ENCODE results near the gene SLC24A3. TPM values are rescaled to one million over a fixed set of nuclear protein-coding genes. Genes with fewer than 3 reads are reported as not detected.

SLC24A3 gene
- total and polyA plus RNA-seq, 2 experiments from 2014 or later, result 0.81 to 2.5 TPM

DNA sequence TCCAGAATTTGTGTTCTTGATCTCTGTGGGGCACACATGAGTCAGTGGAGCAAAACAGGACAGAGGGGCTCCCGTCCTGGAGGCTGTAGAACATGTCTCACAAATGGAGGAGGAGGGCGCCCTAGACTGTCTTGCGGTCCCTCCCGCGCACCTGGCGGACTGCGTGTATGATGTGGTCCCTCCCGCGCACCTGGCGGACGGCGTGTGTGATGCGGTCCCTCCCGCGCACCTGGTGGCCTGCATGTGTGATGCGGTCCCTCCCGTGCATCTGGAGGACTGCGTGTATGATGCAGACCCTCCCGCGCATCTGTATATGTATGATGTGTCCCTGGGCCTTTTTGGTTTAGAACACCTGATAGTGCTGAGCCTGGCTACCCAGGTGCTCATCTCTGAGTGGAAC lies 386.8 kb downstream of the SLC24A3 start:
- H3K4me3 Mint-ChIP-seq, result no peak overlapping the region
- no peaks in the 10 kb centered on the region for H3F3A ChIP-seq (replicated peaks; ENCODE audit: low read depth)
- no peaks in the 10 kb centered on the region for H3K79me2 ChIP-seq (replicated peaks; ENCODE audit: insufficient read depth)
- no peaks in the 10 kb centered on the region for H3K27me3 ChIP-seq (ENCODE audit: insufficient read depth)
- peaks cover 14% of the 10 kb centered on the region for H3K4me1 Mint-ChIP-seq
- peaks cover 6% of the 10 kb centered on the region; the same call in 2 of the 3 replicates for H3K36me3 Mint-ChIP-seq (ENCODE audit: low read depth)
- no peaks in the 10 kb centered on the region; the same call in 1 of the 2 replicates for H3K4me1 ChIP-seq (ENCODE audit: insufficient read depth)
- H3K27ac Mint-ChIP-seq, result no peak overlapping the region
- no peak overlapping the region for H3K4me2 ChIP-seq
- H3K27ac ChIP-seq (ENCODE audit: low read depth), result no peak overlapping the region
- TF ChIP-seq, protein P1, sequence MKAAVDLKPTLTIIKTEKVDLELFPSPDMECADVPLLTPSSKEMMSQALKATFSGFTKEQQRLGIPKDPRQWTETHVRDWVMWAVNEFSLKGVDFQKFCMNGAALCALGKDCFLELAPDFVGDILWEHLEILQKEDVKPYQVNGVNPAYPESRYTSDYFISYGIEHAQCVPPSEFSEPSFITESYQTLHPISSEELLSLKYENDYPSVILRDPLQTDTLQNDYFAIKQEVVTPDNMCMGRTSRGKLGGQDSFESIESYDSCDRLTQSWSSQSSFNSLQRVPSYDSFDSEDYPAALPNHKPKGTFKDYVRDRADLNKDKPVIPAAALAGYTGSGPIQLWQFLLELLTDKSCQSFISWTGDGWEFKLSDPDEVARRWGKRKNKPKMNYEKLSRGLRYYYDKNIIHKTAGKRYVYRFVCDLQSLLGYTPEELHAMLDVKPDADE (IDR thresholded peaks at IDR 0.05), result no peak
- no peak for TF ChIP-seq NANOG (IDR thresholded peaks at IDR 0.05; ENCODE audit: borderline replicate concordance)
- no peak for TF ChIP-seq ZNF331 (CRISPR knock-in tag; IDR thresholded peaks at IDR 0.05; ENCODE audit: low read depth)
- no peak for TF ChIP-seq EZH2phosphoT487 (IDR thresholded peaks at IDR 0.05; ENCODE audit: unreplicated experiment)
- TF ChIP-seq CREB1 (CRISPR knock-in tag; IDR thresholded peaks at IDR 0.05; ENCODE audit: low read depth), result no peak
- TF ChIP-seq JUNB (IDR thresholded peaks at IDR 0.05; ENCODE audit: unreplicated experiment), result no peak
- TF ChIP-seq POLR2AphosphoS5 (IDR thresholded peaks at IDR 0.05; ENCODE audit: low read depth), result no peak
- TF ChIP-seq, protein P2, sequence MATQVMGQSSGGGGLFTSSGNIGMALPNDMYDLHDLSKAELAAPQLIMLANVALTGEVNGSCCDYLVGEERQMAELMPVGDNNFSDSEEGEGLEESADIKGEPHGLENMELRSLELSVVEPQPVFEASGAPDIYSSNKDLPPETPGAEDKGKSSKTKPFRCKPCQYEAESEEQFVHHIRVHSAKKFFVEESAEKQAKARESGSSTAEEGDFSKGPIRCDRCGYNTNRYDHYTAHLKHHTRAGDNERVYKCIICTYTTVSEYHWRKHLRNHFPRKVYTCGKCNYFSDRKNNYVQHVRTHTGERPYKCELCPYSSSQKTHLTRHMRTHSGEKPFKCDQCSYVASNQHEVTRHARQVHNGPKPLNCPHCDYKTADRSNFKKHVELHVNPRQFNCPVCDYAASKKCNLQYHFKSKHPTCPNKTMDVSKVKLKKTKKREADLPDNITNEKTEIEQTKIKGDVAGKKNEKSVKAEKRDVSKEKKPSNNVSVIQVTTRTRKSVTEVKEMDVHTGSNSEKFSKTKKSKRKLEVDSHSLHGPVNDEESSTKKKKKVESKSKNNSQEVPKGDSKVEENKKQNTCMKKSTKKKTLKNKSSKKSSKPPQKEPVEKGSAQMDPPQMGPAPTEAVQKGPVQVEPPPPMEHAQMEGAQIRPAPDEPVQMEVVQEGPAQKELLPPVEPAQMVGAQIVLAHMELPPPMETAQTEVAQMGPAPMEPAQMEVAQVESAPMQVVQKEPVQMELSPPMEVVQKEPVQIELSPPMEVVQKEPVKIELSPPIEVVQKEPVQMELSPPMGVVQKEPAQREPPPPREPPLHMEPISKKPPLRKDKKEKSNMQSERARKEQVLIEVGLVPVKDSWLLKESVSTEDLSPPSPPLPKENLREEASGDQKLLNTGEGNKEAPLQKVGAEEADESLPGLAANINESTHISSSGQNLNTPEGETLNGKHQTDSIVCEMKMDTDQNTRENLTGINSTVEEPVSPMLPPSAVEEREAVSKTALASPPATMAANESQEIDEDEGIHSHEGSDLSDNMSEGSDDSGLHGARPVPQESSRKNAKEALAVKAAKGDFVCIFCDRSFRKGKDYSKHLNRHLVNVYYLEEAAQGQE (IDR thresholded peaks at IDR 0.05; ENCODE audit: unreplicated experiment), result no peak
- H4K20me1 ChIP-seq (replicated peaks; ENCODE audit: insufficient read depth), result no peaks in the 10 kb centered on the region
- H3K4me3 ChIP-seq, result no peak overlapping the region
- no peaks in the 10 kb centered on the region for H3K36me3 ChIP-seq (ENCODE audit: insufficient read depth)
- 0 out of 2 replicates have a peak, but pooled peaks cover 5% of the 10 kb centered on the region for H3K9me2 ChIP-seq (ENCODE audit: insufficient read depth)
- DNase-seq (ENCODE audit: low spot score), result no peak
- H3K27me3 Mint-ChIP-seq (ENCODE audit: insufficient read depth, low read depth, poor library complexity), result peaks cover 5% of the 10 kb centered on the region
- no peak for ATAC-seq
- no peaks in the 10 kb centered on the region for H3K9me3 Mint-ChIP-seq
- no peak overlapping the region for H2AFZ ChIP-seq

DNA sequence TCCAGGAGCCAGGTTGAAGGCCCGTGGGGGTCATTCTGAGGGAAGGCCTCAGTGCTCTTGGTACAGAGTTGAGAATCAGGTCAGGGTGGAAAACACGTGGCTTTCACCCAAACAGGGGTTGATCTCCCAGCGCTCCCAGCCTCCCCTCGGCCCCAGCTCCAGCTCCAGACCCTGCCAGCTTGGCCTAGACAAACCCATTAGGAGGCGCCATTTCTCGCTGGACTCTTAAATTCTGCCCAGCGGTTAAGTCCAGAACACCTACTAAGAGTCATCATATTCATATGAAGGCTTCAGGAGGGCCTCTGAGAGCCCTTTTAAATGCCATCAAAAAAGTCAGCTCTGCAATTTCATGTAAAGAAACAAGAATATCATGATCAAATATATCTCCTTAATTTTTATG lies 387.6 kb downstream of the SLC24A3 start:
- no peaks in the 10 kb centered on the region for H3K27me3 ChIP-seq (ENCODE audit: insufficient read depth)
- H3K4me3 Mint-ChIP-seq, result no peak overlapping the region
- H3K4me2 ChIP-seq, result no peak overlapping the region
- ATAC-seq (no peak; the same call in 2 of the 3 replicates), DNase-seq (ENCODE audit: low spot score) (peak; percentile 27)
- no peaks in the 10 kb centered on the region; the same call in 1 of the 2 replicates for H3K4me1 ChIP-seq (ENCODE audit: insufficient read depth)
- no peaks in the 10 kb centered on the region for H4K20me1 ChIP-seq (replicated peaks; ENCODE audit: insufficient read depth)
- H3K9me3 Mint-ChIP-seq, result no peaks in the 10 kb centered on the region
- H2AFZ ChIP-seq, result no peak overlapping the region
- H3F3A ChIP-seq (replicated peaks; ENCODE audit: low read depth), result no peaks in the 10 kb centered on the region
- 0 out of 2 replicates have a peak, but pooled peaks cover 5% of the 10 kb centered on the region for H3K9me2 ChIP-seq (ENCODE audit: insufficient read depth)
- H3K27me3 Mint-ChIP-seq (ENCODE audit: insufficient read depth, low read depth, poor library complexity), result peaks cover 4% of the 10 kb centered on the region
- no peaks in the 10 kb centered on the region for H3K36me3 ChIP-seq (ENCODE audit: insufficient read depth)
- H3K27ac ChIP-seq (ENCODE audit: low read depth), result no peak overlapping the region
- H3K36me3 Mint-ChIP-seq (ENCODE audit: low read depth), result peaks cover 6% of the 10 kb centered on the region; the same call in 2 of the 3 replicates
- no peak overlapping the region for H3K27ac Mint-ChIP-seq
- H3K4me3 ChIP-seq, result no peak overlapping the region
- peaks cover 17% of the 10 kb centered on the region for H3K4me1 Mint-ChIP-seq
- H3K79me2 ChIP-seq (replicated peaks; ENCODE audit: insufficient read depth), result no peaks in the 10 kb centered on the region
- TF ChIP-seq CREB1 (CRISPR knock-in tag; IDR thresholded peaks at IDR 0.05; ENCODE audit: low read depth), result no peak
- TF ChIP-seq, protein P3, sequence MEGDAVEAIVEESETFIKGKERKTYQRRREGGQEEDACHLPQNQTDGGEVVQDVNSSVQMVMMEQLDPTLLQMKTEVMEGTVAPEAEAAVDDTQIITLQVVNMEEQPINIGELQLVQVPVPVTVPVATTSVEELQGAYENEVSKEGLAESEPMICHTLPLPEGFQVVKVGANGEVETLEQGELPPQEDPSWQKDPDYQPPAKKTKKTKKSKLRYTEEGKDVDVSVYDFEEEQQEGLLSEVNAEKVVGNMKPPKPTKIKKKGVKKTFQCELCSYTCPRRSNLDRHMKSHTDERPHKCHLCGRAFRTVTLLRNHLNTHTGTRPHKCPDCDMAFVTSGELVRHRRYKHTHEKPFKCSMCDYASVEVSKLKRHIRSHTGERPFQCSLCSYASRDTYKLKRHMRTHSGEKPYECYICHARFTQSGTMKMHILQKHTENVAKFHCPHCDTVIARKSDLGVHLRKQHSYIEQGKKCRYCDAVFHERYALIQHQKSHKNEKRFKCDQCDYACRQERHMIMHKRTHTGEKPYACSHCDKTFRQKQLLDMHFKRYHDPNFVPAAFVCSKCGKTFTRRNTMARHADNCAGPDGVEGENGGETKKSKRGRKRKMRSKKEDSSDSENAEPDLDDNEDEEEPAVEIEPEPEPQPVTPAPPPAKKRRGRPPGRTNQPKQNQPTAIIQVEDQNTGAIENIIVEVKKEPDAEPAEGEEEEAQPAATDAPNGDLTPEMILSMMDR (conservative IDR thresholded peaks at IDR 0.05; ENCODE audit: low read depth in 2 of 2), result peak in 1 of 2 experiments; percentile 44; a peak in 3 of 4 replicates
- no peak for TF ChIP-seq NANOG (IDR thresholded peaks at IDR 0.05; ENCODE audit: borderline replicate concordance)
- TF ChIP-seq POLR2AphosphoS5 (IDR thresholded peaks at IDR 0.05; ENCODE audit: low read depth), result no peak
